GM12878 (cell line): ENCODE measurements around the gene DPPA5. TPM values are rescaled to one million over a fixed set of nuclear protein-coding genes. Genes with fewer than 3 reads are reported as not detected.

Source experiments
- ATAC-seq: fragments of 200-7000 bp; cut with Tn5 transposase; 3 replicates; pipeline ENCODE4 v1.9.1; 2020; ENCODE audit warnings: mild to moderate bottlenecking, moderate library complexity
- BruUV-seq: library from RNA; stranded (reverse); fragments of 400-500 nt; replicated peaks from 2 replicates; lab custom pipeline; 2021; lab: Mats Ljungman, UMichigan
- CTCF ChIA-PET: fragments of 300-600 bp; sonication (Branson Sonifier 250); formaldehyde crosslinking; extraction: SDS; loops from one replicate; lab custom pipeline; 2021; ENCODE audit warnings: inconsistent platforms; lab: Yijun Ruan, JAX
- POLR2A ChIA-PET: fragments of 350-600 bp; formaldehyde crosslinking; extraction: SDS; loops from one replicate; lab custom pipeline; 2021; ENCODE audit warnings: inconsistent platforms; lab: Charles Lee
- RAD21 ChIA-PET: fragments of 300-600 bp; sonication (Branson Sonifier 250); formaldehyde crosslinking; loops from one replicate; lab custom pipeline; 2023; ENCODE audit warnings: antibody characterized with exemption; ENCODE audit not compliant: unreplicated experiment; lab: Charles Lee
- SMC1A ChIA-PET: fragments of 300-600 bp; sonication (Branson Sonifier 250); formaldehyde crosslinking; loops from one replicate; lab custom pipeline; 2023; ENCODE audit not compliant: unreplicated experiment, uncharacterized antibody; lab: Charles Lee
- DNase-seq: peaks from one replicate; pipeline ENCODE4 v3.0.0-alpha.2; 2011; ENCODE audit warnings: low read depth, low spot score
- FAIRE-seq: peaks from 3 replicates; lab custom pipeline; 2011; peaks lifted over from hg19 to GRCh38; lab: Jason Lieb, UNC
- H2AFZ ChIP-seq: 2 replicates; pipeline ENCODE4 v1.6.0; 2011; ENCODE audit warnings: low read depth, low read length, control low read depth; ENCODE audit not compliant: control insufficient read depth
- H3K27ac ChIP-seq: 2 replicates; pipeline ENCODE4 v1.5.1; 2011; ENCODE audit warnings: control low read depth; ENCODE audit not compliant: control insufficient read depth, insufficient read depth
- H3K27me3 ChIP-seq, 2 experiments: replicated peaks in 1 of 2; 2 replicates each; pipeline versions ENCODE4 v1.6.0 to v1.6.1; 2011; ENCODE audit warnings: low read length in 1 of 2; ENCODE audit not compliant: control insufficient read depth in 2 of 2, insufficient read depth in 2 of 2
- H3K36me3 ChIP-seq, 2 experiments: 2 replicates each; pipeline ENCODE4 v1.5.1; 2011; ENCODE audit warnings: low read length in 1 of 2; ENCODE audit not compliant: control insufficient read depth in 2 of 2, insufficient read depth in 2 of 2
- H3K4me1 ChIP-seq: 2 replicates; pipeline ENCODE4 v1.6.1; 2011; ENCODE audit warnings: mild to moderate bottlenecking, low read length, moderate library complexity, mixed read lengths; ENCODE audit not compliant: control insufficient read depth, insufficient read depth
- H3K4me2 ChIP-seq: 2 replicates; pipeline ENCODE4 v1.6.0; 2011; ENCODE audit warnings: control low read depth; ENCODE audit not compliant: control insufficient read depth, insufficient read depth
- H3K4me3 ChIP-seq: fragments of 200-600 bp; sonication (generic); 2 replicates; pipeline ENCODE4 v1.5.1; 2016
- H3K79me2 ChIP-seq: 2 replicates; pipeline ENCODE4 v1.6.0; 2011; ENCODE audit warnings: low read length; ENCODE audit not compliant: control insufficient read depth, insufficient read depth
- H3K9ac ChIP-seq: 2 replicates; pipeline ENCODE4 v1.8.0; 2011; ENCODE audit warnings: low read length, control low read depth, mixed read lengths; ENCODE audit not compliant: control insufficient read depth, insufficient read depth
- H3K9me3 ChIP-seq: replicated peaks from 3 replicates; pipeline ENCODE4 v1.5.1; 2011; ENCODE audit warnings: mild to moderate bottlenecking, low read length; ENCODE audit not compliant: control insufficient read depth, insufficient read depth
- H4K20me1 ChIP-seq: 2 replicates; pipeline ENCODE4 v1.6.0; 2011; ENCODE audit not compliant: control insufficient read depth, insufficient read depth
- EGR1 ChIP-seq, 2 experiments: IDR thresholded peaks; 1 replicate in 1 of 2; 2 replicates in 1 of 2; pipeline ENCODE4 v1.6.1; 2011 to 2012; ENCODE audit warnings: low read depth in 2 of 2, low read length in 2 of 2, borderline replicate concordance in 1 of 2, mild to moderate bottlenecking in 1 of 2, moderate library complexity in 1 of 2
- ELK1 ChIP-seq: IDR thresholded peaks from 2 replicates; pipeline ENCODE4 v1.6.1; 2012; ENCODE audit warnings: low read depth, low read length, improper control_type of control experiment
- IKZF2 ChIP-seq, 2 experiments: fragments of 450-650 bp; IDR thresholded peaks; 2 replicates each; pipeline ENCODE4 v1.6.1; 2017; ENCODE audit warnings: mild to moderate bottlenecking in 2 of 2, moderate library complexity in 2 of 2
- NBN ChIP-seq: fragments of 450-650 bp; IDR thresholded peaks from 2 replicates; pipeline ENCODE4 v1.6.1; 2016
- RAD21 ChIP-seq: IDR thresholded peaks from 2 replicates; pipeline ENCODE4 v1.6.1; 2011; ENCODE audit warnings: mild to moderate bottlenecking, low read depth, low read length, moderate library complexity; ENCODE audit not compliant: insufficient read depth
- RCOR1 ChIP-seq: conservative IDR thresholded peaks from 2 replicates; pipeline ENCODE4 v1.6.1; 2012; ENCODE audit warnings: low read depth, low read length, improper control_type of control experiment
- STAT3 ChIP-seq: IDR thresholded peaks from 2 replicates; pipeline ENCODE4 v1.6.1; 2011; ENCODE audit warnings: low read depth, low read length, improper control_type of control experiment
- WGBS: methylation state at CpG from one replicate; pipeline ENCODE4 v1.1.6; 2016; ENCODE audit warnings: low lambda C conversion rate; ENCODE audit not compliant: insufficient replicate concordance, insufficient coverage; ENCODE audit errors: missing lambda C conversion rate; 5-methylcytosine and 5-hydroxymethylcytosine counted together
- in situ Hi-C: fragments of 300-500 bp; cut with MboI; formaldehyde crosslinking; loops from 9 replicates; pipeline ENCODE4 v1.14.3; 2018; ENCODE audit warnings: mixed read lengths
- intact Hi-C: fragments of 100-400 bp; cut with micrococcal nuclease; formaldehyde crosslinking; loops from one replicate; pipeline ENCODE4 v1.14.2; 2022; ENCODE audit not compliant: unreplicated experiment
- polyA plus RNA-seq, 11 experiments: library from polyadenylated mRNA; depleted of rRNA in 4 of 11; unstranded in 6 of 11; stranded (reverse) in 5 of 11; fragments of >200 nt; fragmentation: Nextera tagmentation in 4 of 11; fragmentation: Illumina TruSeq in 1 of 11; extraction: Ambion mirVana in 4 of 11; extraction: Trizol in 1 of 11; gene quantifications; 1 replicate in 1 of 11; 2 replicates in 10 of 11; pipeline versions ENCODE4 v1.2.1 to v1.2.3, GENCODE V29; 2011 to 2016; ENCODE audit warnings: inconsistent platforms in 2 of 11, missing spikeins in 2 of 11, low read depth in 1 of 11
- total RNA-seq, 4 experiments: library from RNA; depleted of rRNA in 3 of 4; stranded (reverse); fragments of >200 nt in 3 of 4; fragmentation: Illumina TruSeq in 1 of 4; extraction: Trizol in 1 of 4; gene quantifications; 2 replicates each; pipeline versions ENCODE4 v1.2.1 to v1.2.3, GENCODE V29; 2013 to 2021

DPPA5 gene
- total and polyA plus RNA-seq, 10 of the 15 experiments (the other 5 are each of a cell fraction or from before 2014, with no cell fraction given): not detected

- CTCF ChIA-PET: no interaction called here
- Histone ChIP-seq H3K79me2 (no peaks in the 10 kb centered on the region), H3K27ac (no peak overlapping the region), H3K4me1 (no peaks in the 10 kb centered on the region), H3K4me3 (no peak overlapping the region), H3K36me3 (no peaks in the 10 kb centered on the region), H3K9me3 (no peaks in the 10 kb centered on the region; the same call in 2 of the 3 replicates), H4K20me1 (no peaks in the 10 kb centered on the region), H2AFZ (no peak overlapping the region), H3K4me2 (no peak overlapping the region), H3K27me3 (0 out of 4 replicates have a peak, but pooled peaks cover 0 to 3% of the 10 kb centered on the region in 2 experiments), H3K9ac (no peak overlapping the region)
- ATAC-seq (no peak), FAIRE-seq (no peak), DNase-seq (no peak)
- intact Hi-C loops (no loop called here), in situ Hi-C loops (no loop called here)
- BruUV-seq: no TSS peak
- RAD21 ChIA-PET: interaction anchor here (0.6 kb wide), 1 partner anchor 27 kb away, joined by 3 read pairs; no protein-coding TSS in a partner anchor
- SMC1A ChIA-PET: interaction anchor here (0.6 kb wide), 1 partner anchor 782 kb away, joined by 3 read pairs; no protein-coding TSS in a partner anchor
- WGBS: 86% methylated on average over 4 of the region's 4 CpGs
- POLR2A ChIA-PET: no interaction called here
- no peak for TF ChIP-seq EGR1 (IDR thresholded peaks at IDR 0.05; ENCODE audit: borderline replicate concordance in 1 of 2, low read depth in 2 of 2, low read length in 2 of 2)
- no peak for TF ChIP-seq NBN
- no peak for TF ChIP-seq STAT3
- no peak for TF ChIP-seq IKZF2 (IDR thresholded peaks at IDR 0.05)
- no peak for TF ChIP-seq RAD21
- TF ChIP-seq ELK1: no peak
- no peak for TF ChIP-seq RCOR1
These were observed 17.9 kb upstream of the DPPA5 start for GRCh38 chr6:73371984-73372383.
